ENCODE data around the gene KRT7. TPM values are rescaled to one million over a fixed set of nuclear protein-coding genes. Genes with fewer than 3 reads are reported as not detected.

KRT7 gene
- total RNA-seq, 1 experiment from 2014 or later: 3,783 TPM

DNA sequence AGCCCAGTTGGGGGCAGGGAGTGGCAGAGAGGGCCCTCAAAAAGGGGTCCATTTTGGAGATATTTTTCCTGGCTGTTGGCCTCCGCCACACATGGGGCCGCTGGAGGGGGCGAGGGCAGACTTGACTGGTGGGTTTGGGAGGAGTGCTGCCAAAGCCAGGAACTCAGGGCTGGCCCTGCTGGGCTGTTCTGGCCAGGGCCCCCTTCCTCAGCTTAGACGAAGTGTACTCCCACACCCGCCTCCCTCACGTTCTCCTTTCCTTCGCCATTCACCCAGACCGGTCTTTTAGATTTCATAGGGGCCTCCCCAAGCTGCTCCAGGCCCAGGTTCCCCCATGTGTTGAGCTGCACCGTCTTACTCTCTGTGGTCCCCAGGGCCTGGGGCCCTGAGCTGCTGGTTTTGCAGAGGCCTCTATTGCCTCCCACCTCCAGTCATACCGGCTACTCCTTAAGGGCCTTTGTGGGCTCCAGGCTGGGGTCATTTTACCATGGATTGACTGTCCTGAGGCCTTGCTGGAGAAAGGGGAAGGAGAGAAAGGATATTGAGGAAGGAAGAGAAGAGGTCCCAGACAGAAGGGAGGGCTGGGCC lies 1.3 kb downstream of the KRT7 start:
- ChIA-PET CTCF (no interaction called here), POLR2A (ENCODE audit: unreplicated experiment) (interaction anchor here (0.6 to 3.2 kb wide), 4 partner anchors 9 to 74 kb away, joined by 3 to 34 read pairs (median 4); no protein-coding TSS in a partner anchor)
- Histone ChIP-seq H3K27ac (peak overlapping the region; percentile 97), H3F3A (ENCODE audit: insufficient read depth, low read depth) (peaks cover 84% of the 10 kb centered on the region), H3K9me2 (ENCODE audit: insufficient read depth) (no peaks in the 10 kb centered on the region), H3K4me2 (peak overlapping the region; percentile 99), H3K27me3 (ENCODE audit: insufficient read depth, low read depth) (no peaks in the 10 kb centered on the region), H3K36me3 (ENCODE audit: low read depth) (peaks cover 51% of the 10 kb centered on the region), H2AFZ (no peak overlapping the region), H3K4me3 (peak overlapping the region; percentile 96), H3K79me2 (ENCODE audit: low read depth) (peaks cover 79% of the 10 kb centered on the region), H3K4me1 (replicated peaks; ENCODE audit: insufficient read depth) (peaks cover 68% of the 10 kb centered on the region), H3K9me3 (ENCODE audit: insufficient read depth, low read depth) (no peaks in the 10 kb centered on the region), H4K20me1 (ENCODE audit: insufficient read depth) (peaks cover 59% of the 10 kb centered on the region)
- intact Hi-C loops (cut with micrococcal nuclease; ENCODE audit: unreplicated experiment): loop anchor here (5.0 kb wide), 2 partner anchors 638 to 713 kb away; partner anchors contain the start of gene KRT18
- no peak for TF ChIP-seq EZH2 (IDR thresholded peaks at IDR 0.05; ENCODE audit: low read depth)
- TF ChIP-seq, protein P1, sequence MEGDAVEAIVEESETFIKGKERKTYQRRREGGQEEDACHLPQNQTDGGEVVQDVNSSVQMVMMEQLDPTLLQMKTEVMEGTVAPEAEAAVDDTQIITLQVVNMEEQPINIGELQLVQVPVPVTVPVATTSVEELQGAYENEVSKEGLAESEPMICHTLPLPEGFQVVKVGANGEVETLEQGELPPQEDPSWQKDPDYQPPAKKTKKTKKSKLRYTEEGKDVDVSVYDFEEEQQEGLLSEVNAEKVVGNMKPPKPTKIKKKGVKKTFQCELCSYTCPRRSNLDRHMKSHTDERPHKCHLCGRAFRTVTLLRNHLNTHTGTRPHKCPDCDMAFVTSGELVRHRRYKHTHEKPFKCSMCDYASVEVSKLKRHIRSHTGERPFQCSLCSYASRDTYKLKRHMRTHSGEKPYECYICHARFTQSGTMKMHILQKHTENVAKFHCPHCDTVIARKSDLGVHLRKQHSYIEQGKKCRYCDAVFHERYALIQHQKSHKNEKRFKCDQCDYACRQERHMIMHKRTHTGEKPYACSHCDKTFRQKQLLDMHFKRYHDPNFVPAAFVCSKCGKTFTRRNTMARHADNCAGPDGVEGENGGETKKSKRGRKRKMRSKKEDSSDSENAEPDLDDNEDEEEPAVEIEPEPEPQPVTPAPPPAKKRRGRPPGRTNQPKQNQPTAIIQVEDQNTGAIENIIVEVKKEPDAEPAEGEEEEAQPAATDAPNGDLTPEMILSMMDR (conservative IDR thresholded peaks at IDR 0.05): no peak
- DNase-seq: peak in 1 of 2 experiments; percentile 33
- no TSS peak for BruUV-seq (replicated peaks)

GRCh38 chr12:52235001-52235764 lies 2.1 kb downstream of the KRT7 start:
- Histone ChIP-seq H4K20me1 (ENCODE audit: insufficient read depth) (peaks cover 67% of the 10 kb centered on the region), H3K9me2 (ENCODE audit: insufficient read depth) (no peaks in the 10 kb centered on the region), H3K9me3 (ENCODE audit: insufficient read depth, low read depth) (no peaks in the 10 kb centered on the region), H3K4me1 (replicated peaks; ENCODE audit: insufficient read depth) (peaks cover 68% of the 10 kb centered on the region), H3K36me3 (ENCODE audit: low read depth) (peaks cover 60% of the 10 kb centered on the region), H3F3A (ENCODE audit: insufficient read depth, low read depth) (peaks cover 84% of the 10 kb centered on the region), H2AFZ (no peak overlapping the region), H3K79me2 (ENCODE audit: low read depth) (peaks cover 88% of the 10 kb centered on the region), H3K27me3 (ENCODE audit: insufficient read depth, low read depth) (no peaks in the 10 kb centered on the region), H3K4me2 (peak overlapping the region; percentile 99), H3K27ac (peak overlapping the region; percentile 97), H3K4me3 (peak overlapping the region; percentile 96)
- no TSS peak for BruUV-seq (replicated peaks)
- DNase-seq: peak in 1 of 2 experiments; percentile 37
- intact Hi-C loops (cut with micrococcal nuclease; ENCODE audit: unreplicated experiment): no loop called here
- TF ChIP-seq EZH2 (IDR thresholded peaks at IDR 0.05; ENCODE audit: low read depth): no peak
- TF ChIP-seq, protein P1 (conservative IDR thresholded peaks at IDR 0.05): no peak
- ChIA-PET CTCF (interaction anchor here (1.1 kb wide), 1 partner anchor 9 kb away, joined by 4 read pairs; no protein-coding TSS in a partner anchor), POLR2A (ENCODE audit: unreplicated experiment) (interaction anchor here (0.6 to 1.0 kb wide), 5 partner anchors 18 to 737 kb away, joined by 3 to 6 read pairs (median 3); no protein-coding TSS in a partner anchor)

DNA sequence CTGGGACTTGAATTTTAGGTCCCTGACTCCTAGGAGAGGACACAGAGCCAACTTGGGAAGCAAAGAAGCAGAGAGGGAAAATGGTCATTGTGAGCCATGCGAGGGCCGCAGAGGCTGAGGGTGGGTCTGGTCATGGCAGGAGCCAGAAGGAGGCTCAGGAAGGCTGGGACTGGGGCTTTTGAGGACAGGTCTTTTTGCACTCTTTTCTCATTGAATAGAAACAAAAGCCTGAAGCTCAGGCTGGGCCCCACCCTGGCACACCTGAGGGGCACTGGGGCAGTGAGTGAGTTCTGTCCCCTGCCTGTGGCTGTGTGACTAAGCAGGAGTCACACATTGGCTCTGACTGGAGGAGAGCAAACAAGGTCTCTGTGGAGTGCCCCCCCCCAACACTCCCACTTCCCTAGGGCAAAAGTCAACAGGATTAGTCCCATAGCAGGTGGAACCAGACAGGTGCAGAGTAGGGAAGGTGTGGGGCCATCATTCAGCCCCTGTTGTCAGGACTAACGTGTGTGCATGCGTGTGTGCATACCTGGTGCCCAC lies 2.8 kb downstream of the KRT7 start:
- Histone ChIP-seq H3K9me2 (ENCODE audit: insufficient read depth) (no peaks in the 10 kb centered on the region), H3K36me3 (ENCODE audit: low read depth) (peaks cover 62% of the 10 kb centered on the region), H3K9me3 (ENCODE audit: insufficient read depth, low read depth) (no peaks in the 10 kb centered on the region), H2AFZ (no peak overlapping the region), H3F3A (ENCODE audit: insufficient read depth, low read depth) (peaks cover 85% of the 10 kb centered on the region), H3K27ac (peak overlapping the region; percentile 97), H3K27me3 (ENCODE audit: insufficient read depth, low read depth) (no peaks in the 10 kb centered on the region), H3K4me2 (peak overlapping the region; percentile 99), H4K20me1 (ENCODE audit: insufficient read depth) (peaks cover 71% of the 10 kb centered on the region), H3K79me2 (ENCODE audit: low read depth) (peaks cover 87% of the 10 kb centered on the region), H3K4me1 (replicated peaks; ENCODE audit: insufficient read depth) (peaks cover 70% of the 10 kb centered on the region), H3K4me3 (peak overlapping the region; percentile 96)
- BruUV-seq (replicated peaks): no TSS peak
- POLR2A ChIA-PET (ENCODE audit: unreplicated experiment): interaction anchor here (0.6 to 1.0 kb wide), 7 partner anchors 19 to 736 kb away, joined by 3 to 11 read pairs (median 3); no protein-coding TSS in a partner anchor
- intact Hi-C loops (cut with micrococcal nuclease; ENCODE audit: unreplicated experiment): no loop called here
- no peak for TF ChIP-seq EZH2 (IDR thresholded peaks at IDR 0.05; ENCODE audit: low read depth)
- TF ChIP-seq, protein P1 (conservative IDR thresholded peaks at IDR 0.05): no peak
- peak; percentile 56 to 87 for DNase-seq
- CTCF ChIA-PET: interaction anchor here (0.7 to 1.1 kb wide), 2 partner anchors 8 to 543 kb away, joined by 4 to 6 read pairs; no protein-coding TSS in a partner anchor
